OCI-LY1 (cell line): ENCODE results near the gene CXCL17.

Source experiments
- EZH2 ChIP-seq: fragments of 200-600 bp; sonication (generic), shearing (Covaris generic); IDR thresholded peaks from 2 replicates; pipeline ENCODE4 v1.8.0; 2017; ENCODE audit warnings: borderline replicate concordance, mixed run types, mild to moderate bottlenecking, antibody characterized with exemption, low read length, moderate library complexity, mixed read lengths
- TF ChIP-seq, protein P1 (sequence below): fragments of 200-600 bp; sonication (generic), shearing (Covaris generic); IDR thresholded peaks from 2 replicates; pipeline ENCODE4 v1.5.1; 2017; ENCODE audit warnings: mild to moderate bottlenecking, antibody characterized with exemption, low read length, moderate library complexity, mixed read lengths

DNA sequence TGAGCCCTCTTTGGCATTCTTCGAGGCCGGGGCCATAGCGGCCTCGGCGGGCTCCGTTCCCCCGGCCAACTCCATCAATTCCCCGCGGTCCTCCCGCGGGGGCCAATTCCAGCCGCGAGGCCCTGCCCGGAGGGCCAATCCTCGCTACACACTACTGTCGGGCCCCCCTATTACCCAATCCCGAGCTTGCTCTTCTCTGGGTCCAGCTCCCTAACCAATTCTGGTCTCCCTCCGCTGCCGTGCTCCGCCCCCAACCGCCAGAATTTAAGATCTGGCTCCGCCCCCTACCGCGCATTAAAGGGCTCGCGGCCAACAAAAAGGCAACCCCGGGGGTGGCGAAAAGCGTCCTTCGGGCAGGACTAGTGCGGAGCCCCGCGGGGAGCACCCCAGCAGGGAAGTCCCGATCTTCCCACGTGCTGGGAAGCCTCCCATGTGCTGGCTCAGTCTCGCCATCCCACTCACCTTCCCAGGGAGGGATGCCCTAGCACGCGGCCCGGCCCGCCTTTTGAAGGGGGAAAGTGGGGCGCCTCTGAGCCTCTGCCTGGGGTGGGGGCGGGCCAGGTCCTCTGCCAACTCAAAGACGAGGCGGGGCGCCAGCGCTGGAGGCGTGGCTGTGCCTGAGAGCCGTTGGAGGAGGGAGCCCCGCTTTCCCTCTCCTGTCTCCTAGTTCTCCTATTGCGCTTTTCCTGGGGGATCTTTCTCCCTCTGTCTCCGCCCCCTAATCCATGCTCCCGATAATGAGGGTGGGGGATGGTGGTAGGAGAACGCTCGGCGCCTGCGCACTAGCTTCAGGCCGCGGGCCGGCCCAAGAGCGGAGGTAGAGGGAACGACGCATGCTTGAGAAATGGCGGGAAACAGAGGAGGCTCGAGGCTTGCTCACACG lies 19.0 kb downstream of the CXCL17 start:
- TF ChIP-seq, protein P1, sequence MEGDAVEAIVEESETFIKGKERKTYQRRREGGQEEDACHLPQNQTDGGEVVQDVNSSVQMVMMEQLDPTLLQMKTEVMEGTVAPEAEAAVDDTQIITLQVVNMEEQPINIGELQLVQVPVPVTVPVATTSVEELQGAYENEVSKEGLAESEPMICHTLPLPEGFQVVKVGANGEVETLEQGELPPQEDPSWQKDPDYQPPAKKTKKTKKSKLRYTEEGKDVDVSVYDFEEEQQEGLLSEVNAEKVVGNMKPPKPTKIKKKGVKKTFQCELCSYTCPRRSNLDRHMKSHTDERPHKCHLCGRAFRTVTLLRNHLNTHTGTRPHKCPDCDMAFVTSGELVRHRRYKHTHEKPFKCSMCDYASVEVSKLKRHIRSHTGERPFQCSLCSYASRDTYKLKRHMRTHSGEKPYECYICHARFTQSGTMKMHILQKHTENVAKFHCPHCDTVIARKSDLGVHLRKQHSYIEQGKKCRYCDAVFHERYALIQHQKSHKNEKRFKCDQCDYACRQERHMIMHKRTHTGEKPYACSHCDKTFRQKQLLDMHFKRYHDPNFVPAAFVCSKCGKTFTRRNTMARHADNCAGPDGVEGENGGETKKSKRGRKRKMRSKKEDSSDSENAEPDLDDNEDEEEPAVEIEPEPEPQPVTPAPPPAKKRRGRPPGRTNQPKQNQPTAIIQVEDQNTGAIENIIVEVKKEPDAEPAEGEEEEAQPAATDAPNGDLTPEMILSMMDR = no peak
- TF ChIP-seq EZH2 = no peak
